Ovary (tissue), 9 donors: Measurements from ENCODE around the gene PI4K2A. TPM values are rescaled to one million over a fixed set of nuclear protein-coding genes. Genes with fewer than 3 reads are reported as not detected.

Experiments used
- DNase-seq, 5 donors: peaks; one replicate each; pipeline ENCODE4 v3.0.0-alpha.2; 2019 to 2020
- H3K27ac ChIP-seq, 2 donors: fragments of 200-600 bp; one replicate each; pipeline versions ENCODE4 v1.5.1 to v1.8.0; 2019 to 2022
- H3K27me3 ChIP-seq: fragments of 200-600 bp; one replicate; pipeline ENCODE4 v1.8.0; 2022
- H3K36me3 ChIP-seq: fragments of 200-600 bp; sonication (generic); one replicate; pipeline ENCODE4 v1.5.1; 2019
- H3K4me1 ChIP-seq: one replicate; pipeline ENCODE4 v1.8.1; 2013; ENCODE audit warnings: mild to moderate bottlenecking, moderate library complexity; ENCODE audit not compliant: insufficient read depth
- H3K4me3 ChIP-seq: fragments of 200-600 bp; sonication (generic); one replicate; pipeline ENCODE4 v1.5.1; 2017
- H3K9me3 ChIP-seq, 2 donors: fragments of 200-600 bp in 1 of 2; sonication (generic) in 1 of 2; one replicate each; pipeline versions ENCODE4 v1.5.1 to v1.8.1; 2013 to 2019; ENCODE audit warnings: mild to moderate bottlenecking in 1 of 2, moderate library complexity in 1 of 2
- CTCF ChIP-seq, 3 donors: fragments of 450-650 bp in 2 of 3; fragments of 200-600 bp in 1 of 3; IDR thresholded peaks; one replicate each; pipeline versions ENCODE4 v1.5.1 to v1.8.0; 2016 to 2022; ENCODE audit warnings: antibody characterized with exemption in 3 of 3, mild to moderate bottlenecking in 1 of 3
- EP300 ChIP-seq: sonication (generic); formaldehyde crosslinking; IDR thresholded peaks from one replicate; pipeline ENCODE4 v1.6.1; 2017; ENCODE audit warnings: antibody characterized with exemption
- POLR2A ChIP-seq: fragments of 450-650 bp; IDR thresholded peaks from one replicate; pipeline ENCODE4 v1.6.1; 2017; ENCODE audit warnings: antibody characterized with exemption, mild to moderate bottlenecking, moderate library complexity
- WGBS, 3 donors: extraction: QIAGEN DNeasy Blood & Tissue Kit in 1 of 3; methylation state at CpG; one replicate each; pipeline versions ENCODE4 v1.1.5 to v1.1.7; 2013 to 2017; 5-methylcytosine and 5-hydroxymethylcytosine counted together
- intact Hi-C, 4 donors: fragments of 100-400 bp; cut with DNase I; formaldehyde crosslinking; loops; one replicate each; pipeline versions ENCODE4 v1.11.0 to v1.15.1; 2022 to 2023
- polyA plus RNA-seq, 2 donors: library from polyadenylated mRNA; stranded (reverse); fragments of 200-250 nt in 1 of 2; fragments of 350-450 nt in 1 of 2; fragmentation: Illumina TruSeq in 1 of 2; extraction: RNeasy Lipid Tissue Mini Kit (QIAGEN cat#74804) in 1 of 2; gene quantifications; one replicate each; pipeline ENCODE4 v1.2.3, GENCODE V29; 2013 to 2014
- total RNA-seq, 7 donors: library from RNA; depleted of rRNA in 2 of 7; stranded (reverse); fragments of >200 nt in 2 of 7; fragmentation: NEBNext Ultra II Directional in 3 of 7; extraction: Animal tissue kit (Norgen Biotek cat#: 25700) in 3 of 7; gene quantifications; one replicate each; pipeline versions ENCODE4 v1.1.0 to v1.2.4, GENCODE V29; 2016 to 2023
- donor health status: DM: no; HTN: no; CAD: no; lungs with moderate emphysema.
- donor health status: DM: no; HTN: no; CAD: no.
- donor health status: Bipolar disorder and iron deficiency.
- donor health status: DM: yes; HTN: yes; CAD: no.
- donor health status: DM: no; HTN: no; CAD: no.
- donor health status: DM: yes; HTN: yes; CAD: no.

Gene PI4K2A
- total and polyA plus RNA-seq, 9 donors, result 10.8 to 23.8 (median 12.6) TPM

- intact Hi-C loops, result no loop called here
- H3K27ac ChIP-seq, result no peak overlapping the region
- WGBS, 3 donors, result 83 to 88% (median 86%) methylated on average over 7 of the region's 7 CpGs
- peaks cover 9% of the 10 kb centered on the region for H3K4me1 ChIP-seq
- no peaks in the 10 kb centered on the region for H3K27me3 ChIP-seq
- H3K36me3 ChIP-seq, result no peaks in the 10 kb centered on the region
- H3K9me3 ChIP-seq, result no peaks in the 10 kb centered on the region
- peak in 1 of 5 donors; percentile 34 for DNase-seq
- no peak overlapping the region for H3K4me3 ChIP-seq
- TF ChIP-seq CTCF (IDR thresholded peaks at IDR 0.05) (no peak), POLR2A (no peak), EP300 (no peak)
Observed at GRCh38 chr10:97717627-97718026, 77.2 kb downstream of the PI4K2A start.

GRCh38 chr10:97718178-97718577 is 77.7 kb downstream of the PI4K2A start:
- Histone ChIP-seq H3K4me1 (peaks cover 6% of the 10 kb centered on the region), H3K36me3 (no peaks in the 10 kb centered on the region), H3K27me3 (no peaks in the 10 kb centered on the region), H3K4me3 (no peak overlapping the region), H3K9me3 (no peaks in the 10 kb centered on the region), H3K27ac (peak overlapping the region; percentile 4 to 41)
- TF ChIP-seq EP300 (no peak), CTCF (IDR thresholded peaks at IDR 0.05) (no peak), POLR2A (no peak)
- intact Hi-C loops, result no loop called here
- 60 to 78% (median 71%) methylated on average over 6 of the region's 6 CpGs for WGBS, 3 donors
- no peak for DNase-seq

- Histone ChIP-seq H3K4me3 (no peak overlapping the region), H3K9me3 (no peaks in the 10 kb centered on the region), H3K27me3 (no peaks in the 10 kb centered on the region), H3K27ac (peak overlapping the region; percentile 4 to 41), H3K36me3 (no peaks in the 10 kb centered on the region), H3K4me1 (peaks cover 6% of the 10 kb centered on the region)
- TF ChIP-seq POLR2A, result no peak
- TF ChIP-seq CTCF (IDR thresholded peaks at IDR 0.05), result no peak
- TF ChIP-seq EP300, result no peak
- intact Hi-C loops, result no loop called here
- peak; percentile 54 to 78 (median 69) for DNase-seq
- 17 to 43% (median 38%) methylated on average over 8 of the region's 8 CpGs for WGBS, 3 donors
Observed at GRCh38 chr10:97718659-97719142, 78.2 kb downstream of the PI4K2A start.

GRCh38 chr10:97719602-97720001 is 79.1 kb downstream of the PI4K2A start:
- TF ChIP-seq POLR2A, result no peak
- TF ChIP-seq EP300, result no peak
- TF ChIP-seq CTCF (IDR thresholded peaks at IDR 0.05), result no peak
- H3K27ac ChIP-seq, result peak overlapping the region in 1 of 2 donors; percentile 41
- H3K9me3 ChIP-seq, result no peaks in the 10 kb centered on the region
- no peaks in the 10 kb centered on the region for H3K36me3 ChIP-seq
- H3K4me1 ChIP-seq, result peaks cover 6% of the 10 kb centered on the region
- no peak for DNase-seq
- intact Hi-C loops, result loop anchor here in 1 of 4 donors (5.0 kb wide), 1 partner anchor 32 kb away; the partner anchor contains the start of gene AVPI1
- 62 to 70% (median 68%) methylated on average over 2 of the region's 2 CpGs for WGBS, 3 donors
- H3K27me3 ChIP-seq, result no peaks in the 10 kb centered on the region
- H3K4me3 ChIP-seq, result no peak overlapping the region
